Measurements from ENCODE around the gene HBA2. TPM values are rescaled to one million over a fixed set of nuclear protein-coding genes. Genes with fewer than 3 reads are reported as not detected.
"Not testable (repeated sequence)": the region's sequence is repeated elsewhere in the genome, so short reads cannot be mapped to it uniquely, and the experiment has no call there.

HBA2 gene
- total RNA-seq, 2 experiments from 2014 or later = not detected

GRCh38 chr16:143456-143855, 29.2 kb upstream of the HBA2 start:
- ATAC-seq = no peak
- ChIA-PET CTCF (interaction anchor here (0.9 kb wide), 1 partner anchor 47 kb away, joined by 4 read pairs; no protein-coding TSS in a partner anchor), POLR2A (no interaction called here)
- H3K4me1 Mint-ChIP-seq (ENCODE audit: low read depth) = peaks cover 7% of the 10 kb centered on the region
- no peak for DNase-seq
- H3K4me3 Mint-ChIP-seq = no peak overlapping the region
- peaks cover 3% of the 10 kb centered on the region for H3K27me3 Mint-ChIP-seq (ENCODE audit: low read depth)
- no peaks in the 10 kb centered on the region for H3K36me3 Mint-ChIP-seq (ENCODE audit: low read depth)
- no peaks in the 10 kb centered on the region for H3K9me3 Mint-ChIP-seq (ENCODE audit: insufficient read depth)
- no peak overlapping the region for H3K27ac Mint-ChIP-seq

GRCh38 chr16:144797-145252, 27.9 kb upstream of the HBA2 start:
- Mint-ChIP-seq H3K27me3 (ENCODE audit: low read depth) (peaks cover 3% of the 10 kb centered on the region), H3K9me3 (ENCODE audit: insufficient read depth) (no peaks in the 10 kb centered on the region), H3K4me1 (ENCODE audit: low read depth) (no peaks in the 10 kb centered on the region), H3K27ac (no peak overlapping the region), H3K36me3 (ENCODE audit: low read depth) (no peaks in the 10 kb centered on the region), H3K4me3 (no peak overlapping the region)
- no peak for ATAC-seq
- DNase-seq = no peak
- CTCF ChIA-PET = no interaction called here
- POLR2A ChIA-PET = no interaction called here

- H3K36me3 Mint-ChIP-seq (ENCODE audit: low read depth) = no peaks in the 10 kb centered on the region
- no peak overlapping the region for H3K27ac Mint-ChIP-seq
- peaks cover 5% of the 10 kb centered on the region for H3K27me3 Mint-ChIP-seq (ENCODE audit: low read depth)
- POLR2A ChIA-PET = no interaction called here
- no peaks in the 10 kb centered on the region for H3K9me3 Mint-ChIP-seq (ENCODE audit: insufficient read depth)
- H3K4me3 Mint-ChIP-seq = no peak overlapping the region
- DNase-seq (no peak), ATAC-seq (no peak)
- CTCF ChIA-PET = no interaction called here
- H3K4me1 Mint-ChIP-seq (ENCODE audit: low read depth) = no peaks in the 10 kb centered on the region
Observed at GRCh38 chr16:146646-147045, 26.0 kb upstream of the HBA2 start.

GRCh38 chr16:149024-149660, 23.5 kb upstream of the HBA2 start:
- H3K4me3 Mint-ChIP-seq = no peak overlapping the region
- no peaks in the 10 kb centered on the region for H3K9me3 Mint-ChIP-seq (ENCODE audit: insufficient read depth)
- no peaks in the 10 kb centered on the region for H3K36me3 Mint-ChIP-seq (ENCODE audit: low read depth)
- ChIA-PET POLR2A (no interaction called here), CTCF (no interaction called here)
- ATAC-seq (no peak), DNase-seq (no peak)
- H3K27ac Mint-ChIP-seq = no peak overlapping the region
- H3K27me3 Mint-ChIP-seq (ENCODE audit: low read depth) = peaks cover 4% of the 10 kb centered on the region
- H3K4me1 Mint-ChIP-seq (ENCODE audit: low read depth) = peaks cover under 1% of the 10 kb centered on the region

- CTCF ChIA-PET = no interaction called here
- Mint-ChIP-seq H3K27me3 (ENCODE audit: low read depth) (peaks cover 24% of the 10 kb centered on the region), H3K9me3 (ENCODE audit: insufficient read depth) (no peaks in the 10 kb centered on the region), H3K4me3 (no peak within 1 kb of the TSS), H3K27ac (peak within 1 kb of the TSS; percentile 52), H3K4me1 (ENCODE audit: low read depth) (peaks cover 9% of the 10 kb centered on the region), H3K36me3 (ENCODE audit: low read depth) (no peaks in the 10 kb centered on the region)
- ATAC-seq (no peak), DNase-seq (no peak)
- POLR2A ChIA-PET = no interaction called here
Observed at GRCh38 chr16:152141-153128, 20.2 kb upstream of the HBA2 start, which contains the start of gene HBZ. HBZ (plus strand) TSS chr16:152644; CDS start chr16:152910, 266 bp downstream.

- Mint-ChIP-seq H3K27ac (peak overlapping the region; percentile 52), H3K27me3 (ENCODE audit: low read depth) (peaks cover 27% of the 10 kb centered on the region)
- H3K36me3 Mint-ChIP-seq (ENCODE audit: low read depth); CTCF ChIA-PET; POLR2A ChIA-PET; H3K4me1 Mint-ChIP-seq (ENCODE audit: low read depth); H3K4me3 Mint-ChIP-seq; H3K9me3 Mint-ChIP-seq (ENCODE audit: insufficient read depth); DNase-seq; ATAC-seq: not testable (repeated sequence)
Observed at GRCh38 chr16:153129-153521, 19.6 kb upstream of the HBA2 start.

- peak; percentile 80 for ATAC-seq
- H3K9me3 Mint-ChIP-seq (ENCODE audit: insufficient read depth); H3K4me1 Mint-ChIP-seq (ENCODE audit: low read depth); H3K36me3 Mint-ChIP-seq (ENCODE audit: low read depth); POLR2A ChIA-PET; H3K27ac Mint-ChIP-seq; CTCF ChIA-PET; DNase-seq; H3K4me3 Mint-ChIP-seq: not testable (repeated sequence)
- peaks cover 30% of the 10 kb centered on the region for H3K27me3 Mint-ChIP-seq (ENCODE audit: low read depth)
Observed at GRCh38 chr16:153550-154216, 19.0 kb upstream of the HBA2 start.

- peak; percentile 47 for ATAC-seq
- Mint-ChIP-seq H3K36me3 (ENCODE audit: low read depth) (no peaks in the 10 kb centered on the region), H3K4me1 (ENCODE audit: low read depth) (peaks cover 9% of the 10 kb centered on the region), H3K4me3 (peak overlapping the region; percentile 50), H3K27ac (no peak overlapping the region), H3K9me3 (ENCODE audit: insufficient read depth) (no peaks in the 10 kb centered on the region), H3K27me3 (ENCODE audit: low read depth) (peaks cover 34% of the 10 kb centered on the region)
- POLR2A ChIA-PET = no interaction called here
- DNase-seq = no peak
- CTCF ChIA-PET = no interaction called here
Observed at GRCh38 chr16:154217-155030, 18.3 kb upstream of the HBA2 start.

GRCh38 chr16:155031-155398, 17.7 kb upstream of the HBA2 start:
- no peak for ATAC-seq
- H3K4me3 Mint-ChIP-seq = peak overlapping the region; percentile 50
- no peaks in the 10 kb centered on the region for H3K9me3 Mint-ChIP-seq (ENCODE audit: insufficient read depth)
- peaks cover 9% of the 10 kb centered on the region for H3K4me1 Mint-ChIP-seq (ENCODE audit: low read depth)
- CTCF ChIA-PET = no interaction called here
- no peaks in the 10 kb centered on the region for H3K36me3 Mint-ChIP-seq (ENCODE audit: low read depth)
- DNase-seq = no peak
- POLR2A ChIA-PET = no interaction called here
- no peak overlapping the region for H3K27ac Mint-ChIP-seq
- H3K27me3 Mint-ChIP-seq (ENCODE audit: low read depth) = peaks cover 37% of the 10 kb centered on the region

GRCh38 chr16:159136-159849, 13.4 kb upstream of the HBA2 start:
- POLR2A ChIA-PET = no interaction called here
- Mint-ChIP-seq H3K27me3 (ENCODE audit: low read depth) (peaks cover 33% of the 10 kb centered on the region), H3K9me3 (ENCODE audit: insufficient read depth) (no peaks in the 10 kb centered on the region), H3K27ac (no peak overlapping the region), H3K4me1 (ENCODE audit: low read depth) (peaks cover 7% of the 10 kb centered on the region), H3K36me3 (ENCODE audit: low read depth) (no peaks in the 10 kb centered on the region), H3K4me3 (no peak overlapping the region)
- ATAC-seq = no peak
- CTCF ChIA-PET = no interaction called here
- no peak for DNase-seq

- H3K9me3 Mint-ChIP-seq (ENCODE audit: insufficient read depth); ATAC-seq; H3K27ac Mint-ChIP-seq; POLR2A ChIA-PET; CTCF ChIA-PET; DNase-seq; H3K4me1 Mint-ChIP-seq (ENCODE audit: low read depth); H3K36me3 Mint-ChIP-seq (ENCODE audit: low read depth); H3K4me3 Mint-ChIP-seq: not testable (repeated sequence)
- H3K27me3 Mint-ChIP-seq (ENCODE audit: low read depth) = peaks cover 29% of the 10 kb centered on the region
Observed at GRCh38 chr16:160242-160641, 12.4 kb upstream of the HBA2 start.

Measured in activated CD8-positive, alpha-beta T cell treated with anti-CD3 and anti-CD28 coated beads, Interleukin-2, amount 10 ng/mL, durations not matched to agents 7 days and 5 days (primary cell).